NCI-H1436 treated with DMSO at 0.1 percent for 48 hours (cell line): Measurements from ENCODE around the gene MAPRE2.

Experiments
- DNase-seq: peaks from one replicate; lab custom pipeline; 2025; lab: John Stamatoyannopoulos, UW

MAPRE2 gene

DNA sequence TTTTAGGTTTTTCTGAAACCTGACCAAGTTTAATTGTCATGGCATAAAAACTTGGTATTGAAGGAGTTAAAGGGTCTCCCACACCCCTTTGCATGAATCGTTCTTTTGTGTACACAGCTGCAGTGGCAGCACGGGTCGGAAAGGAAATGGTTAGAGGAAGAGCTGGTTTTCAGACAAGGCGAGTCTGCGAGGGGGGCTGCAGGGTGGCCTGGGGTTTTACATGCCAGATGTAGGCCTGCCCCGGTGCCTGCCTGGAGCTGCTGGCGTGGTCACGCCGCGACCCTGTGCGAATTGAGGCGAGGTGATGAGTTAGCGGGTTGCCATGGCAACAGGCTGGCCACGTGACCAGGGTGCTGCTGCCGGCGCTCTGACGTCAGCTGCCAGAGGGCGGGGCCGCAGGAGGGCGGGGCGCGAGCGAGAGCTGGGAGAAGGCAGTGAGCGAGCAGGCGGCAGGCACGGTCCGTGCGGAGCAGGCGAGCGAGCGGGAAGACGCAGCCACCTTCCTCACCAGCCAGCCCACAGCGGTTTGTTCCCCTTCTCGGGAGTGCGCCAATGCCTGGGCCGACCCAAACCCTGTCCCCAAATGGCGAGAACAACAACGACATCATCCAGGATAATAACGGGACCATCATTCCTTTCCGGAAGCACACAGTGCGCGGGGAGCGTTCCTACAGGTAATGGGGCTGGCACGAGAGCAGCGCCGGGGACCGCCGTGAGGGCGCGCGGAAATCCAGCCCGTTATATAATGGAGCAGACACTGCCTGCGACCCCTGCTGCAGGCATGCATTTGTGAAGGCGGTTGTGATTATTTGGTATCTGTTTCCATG, at the start of gene MAPRE2:
MAPRE2 (plus strand) TSS at position 426 of the 827 bp plus-strand sequence; CDS start at position 553, 127 bp downstream.
- DNase-seq = peak; percentile 89

DNA sequence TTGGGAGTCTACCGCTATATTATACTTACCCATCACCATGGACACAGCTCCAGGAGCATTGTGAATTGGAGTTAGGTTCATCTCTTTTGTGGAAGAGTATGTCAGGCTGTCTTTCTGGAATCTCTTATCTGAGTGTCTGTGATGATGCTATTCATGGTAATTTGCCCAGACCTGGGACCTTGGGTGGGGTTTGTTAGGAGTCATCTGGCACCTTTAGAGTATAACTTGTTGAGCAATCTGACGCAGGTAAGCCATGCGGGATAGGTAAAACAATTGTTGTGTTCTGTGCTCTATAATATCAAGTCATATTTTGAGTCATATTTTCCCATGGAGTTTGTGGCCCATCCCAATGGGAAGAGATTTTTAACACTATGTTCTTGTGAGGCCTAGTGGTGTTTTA, 49.7 kb upstream of the MAPRE2 start:
- DNase-seq = no peak

DNA sequence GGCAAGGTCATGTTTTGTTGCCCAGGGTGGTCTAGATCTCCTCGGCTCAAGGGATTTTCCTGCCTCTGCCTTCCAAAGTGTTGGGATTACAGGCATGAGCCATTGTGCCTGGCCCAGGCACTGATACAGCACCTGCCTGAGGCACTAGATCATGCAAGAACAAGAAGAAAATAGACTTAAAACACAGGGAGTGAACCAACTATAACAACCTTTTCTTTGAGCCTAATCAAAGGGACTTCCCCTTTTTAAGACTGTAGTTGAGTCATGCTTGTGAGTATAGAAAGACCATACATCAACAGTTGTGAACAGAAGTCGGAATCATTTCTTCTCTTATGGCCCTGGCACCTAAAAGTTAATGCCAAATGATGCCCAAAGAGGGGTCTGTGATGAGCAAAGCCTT, 47.9 kb upstream of the MAPRE2 start:
- DNase-seq = no peak

DNA sequence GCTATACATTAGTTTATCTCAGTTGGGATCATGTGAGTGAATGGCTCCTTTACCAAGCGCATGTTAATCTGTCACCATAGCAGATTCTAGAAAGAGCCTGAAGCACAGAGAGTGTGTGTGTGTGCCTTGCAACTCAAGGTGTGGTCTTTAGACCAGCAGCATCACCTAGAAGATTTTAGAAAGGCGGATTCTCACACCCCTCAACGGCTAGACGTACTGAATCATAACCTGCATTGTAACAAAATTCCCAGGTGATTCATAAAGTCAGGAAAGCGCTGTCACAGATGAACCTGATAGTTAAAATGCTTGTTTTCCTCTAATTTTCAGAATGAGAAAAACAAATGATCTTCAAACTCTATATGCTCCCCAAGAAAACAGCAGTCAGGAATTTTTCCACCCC, 45.5 kb upstream of the MAPRE2 start:
- DNase-seq = no peak

DNA sequence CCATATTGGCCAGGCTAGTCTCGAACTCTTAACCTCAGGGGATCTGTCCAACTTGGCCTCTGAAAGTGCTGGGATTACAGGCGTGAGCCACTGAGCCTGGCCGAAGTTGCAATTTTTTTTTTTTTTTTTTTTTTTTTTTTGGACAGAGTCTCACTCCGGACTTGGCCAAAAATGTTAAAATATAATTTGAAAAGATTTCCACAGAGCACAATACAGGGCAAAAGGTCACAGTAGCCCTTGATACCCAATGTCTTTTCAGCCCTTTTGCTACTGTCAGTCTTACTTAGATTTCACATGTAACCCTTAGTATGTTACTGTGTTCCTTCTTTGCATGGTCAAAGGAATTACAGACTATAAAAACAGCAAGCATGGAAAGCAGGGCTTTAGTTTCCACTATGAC, 42.6 kb upstream of the MAPRE2 start:
- DNase-seq = no peak

DNA sequence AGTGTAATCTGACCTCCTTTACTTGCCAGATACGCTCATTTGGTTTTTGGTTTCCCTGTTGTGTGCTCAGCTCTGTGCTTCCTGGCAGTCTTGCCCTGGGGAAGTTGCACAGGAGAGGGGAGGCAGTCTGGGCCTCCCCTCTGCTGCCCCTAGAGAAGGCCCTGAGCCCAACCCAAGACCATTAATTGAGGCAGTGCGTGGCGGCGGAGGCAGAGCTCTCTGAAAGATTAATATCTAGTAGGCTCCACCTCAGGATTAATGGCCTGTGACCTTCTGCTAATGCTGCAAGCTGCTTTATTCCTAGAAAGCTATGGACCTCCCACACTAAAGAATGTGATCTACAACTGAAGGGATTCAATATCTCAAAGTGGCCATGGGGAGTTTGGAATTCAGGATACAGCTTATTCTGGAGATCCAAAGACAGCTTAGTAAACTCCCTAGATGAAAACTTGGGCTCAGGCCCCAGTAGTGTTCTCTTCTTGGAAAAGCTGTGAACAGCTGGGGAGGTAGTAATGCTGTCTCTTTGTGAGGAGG, 41.4 kb upstream of the MAPRE2 start:
- DNase-seq = no peak

DNA sequence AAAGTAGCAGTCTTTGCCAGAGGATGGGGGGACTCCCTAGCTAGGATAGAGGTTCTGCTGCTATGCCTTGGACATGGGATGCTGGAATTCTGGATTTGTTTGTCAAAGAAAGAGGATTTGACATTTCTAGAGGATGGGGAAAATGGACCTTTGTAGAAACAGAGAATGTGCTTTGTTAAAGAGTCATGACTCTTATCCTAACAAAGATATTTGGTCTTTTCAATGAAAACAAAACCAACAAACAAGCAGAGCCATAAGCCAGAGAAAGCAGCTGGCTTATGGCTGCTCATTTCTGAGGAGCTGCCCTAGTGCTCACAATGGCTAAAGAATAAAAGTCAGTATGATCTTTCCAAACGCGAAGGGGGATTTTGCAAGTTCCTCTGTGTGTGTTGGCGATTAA, 40.8 kb upstream of the MAPRE2 start:
- no peak for DNase-seq

DNA sequence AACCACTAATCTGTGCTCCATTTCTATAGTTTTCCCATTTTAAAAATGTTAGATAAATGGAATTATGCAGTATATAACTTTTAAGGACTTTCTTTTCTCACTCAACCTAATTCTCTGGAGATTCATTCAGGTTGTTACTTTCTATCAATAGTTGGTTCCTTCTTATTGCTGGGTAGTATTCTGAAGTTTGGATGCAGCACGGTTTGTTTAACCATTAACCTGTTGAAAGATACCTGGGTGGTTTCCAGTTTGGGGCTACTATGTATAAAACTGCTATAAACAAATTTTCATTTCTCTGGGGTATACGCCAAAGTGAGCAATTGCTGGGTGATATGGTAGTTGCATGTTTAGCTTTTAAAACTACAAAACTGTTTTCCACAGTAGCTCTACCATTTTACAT, 39.1 kb upstream of the MAPRE2 start:
- DNase-seq = no peak

DNA sequence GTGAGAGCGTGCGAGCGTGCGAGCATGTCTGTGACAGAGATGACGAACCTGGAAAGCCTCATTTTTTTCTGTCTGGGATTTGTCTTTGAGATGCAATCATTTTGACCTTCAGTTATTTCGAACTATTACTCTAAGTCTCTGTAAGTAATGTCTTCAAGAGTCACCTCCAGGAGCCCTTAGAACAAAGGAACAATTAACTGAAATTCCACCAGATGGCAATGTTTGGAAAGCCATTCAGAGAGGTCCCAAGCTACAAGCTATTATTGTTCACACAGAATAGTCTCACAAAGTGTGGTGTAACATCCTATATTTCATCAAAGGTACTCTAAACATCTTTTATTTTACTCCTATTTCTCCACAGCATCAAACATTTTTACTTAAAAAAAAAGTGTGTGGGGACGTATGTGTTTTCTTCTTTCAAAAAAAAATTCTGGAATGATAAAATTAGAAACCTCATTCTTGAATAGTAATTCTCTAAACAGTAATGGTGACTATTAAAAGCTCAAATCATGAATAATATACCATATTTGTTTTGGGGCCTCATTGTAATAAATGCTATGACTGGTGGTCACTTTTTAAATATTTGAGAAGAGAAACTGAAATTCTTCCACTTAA, 35.1 kb upstream of the MAPRE2 start:
- peak; percentile 24 for DNase-seq

DNA sequence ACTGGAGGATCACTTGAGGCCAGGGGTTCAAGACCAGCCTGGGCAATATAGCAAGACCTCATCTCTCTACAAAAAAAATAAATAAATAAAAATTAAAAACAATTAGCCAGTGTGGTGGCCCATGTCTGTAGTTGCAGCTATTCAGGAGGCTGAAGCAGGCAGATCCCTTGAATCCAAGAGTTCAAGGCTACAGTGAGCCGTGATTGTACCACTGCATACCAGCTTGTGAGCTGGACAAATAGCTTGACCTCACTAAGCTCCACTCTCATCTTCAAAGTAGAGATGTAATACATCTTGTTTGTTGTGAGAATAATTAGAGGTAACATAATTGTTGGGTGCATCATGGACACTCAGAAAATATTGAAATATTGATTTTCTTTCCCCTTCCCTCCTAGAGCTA, 31.1 kb upstream of the MAPRE2 start:
- DNase-seq = no peak

DNA sequence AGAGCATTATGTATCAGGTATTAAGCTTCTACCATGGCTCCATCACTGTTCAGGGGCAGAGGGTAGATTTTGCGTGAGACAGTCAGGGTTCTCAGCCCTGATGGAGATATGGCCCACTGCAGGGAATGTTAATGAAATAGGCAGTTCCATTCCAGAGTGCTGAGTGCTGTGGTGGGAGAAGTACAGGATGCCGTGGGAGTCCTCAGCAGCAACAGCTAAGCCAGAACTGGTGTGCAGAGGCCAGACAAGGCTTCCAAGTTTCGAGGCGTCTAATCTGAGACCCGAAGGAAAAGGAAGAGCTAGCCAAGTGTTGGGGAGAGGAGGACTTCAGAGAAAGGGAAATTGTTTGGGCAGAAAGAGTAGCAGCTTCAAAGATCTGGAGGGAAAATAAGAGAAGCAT, 30.2 kb upstream of the MAPRE2 start:
- DNase-seq = no peak

DNA sequence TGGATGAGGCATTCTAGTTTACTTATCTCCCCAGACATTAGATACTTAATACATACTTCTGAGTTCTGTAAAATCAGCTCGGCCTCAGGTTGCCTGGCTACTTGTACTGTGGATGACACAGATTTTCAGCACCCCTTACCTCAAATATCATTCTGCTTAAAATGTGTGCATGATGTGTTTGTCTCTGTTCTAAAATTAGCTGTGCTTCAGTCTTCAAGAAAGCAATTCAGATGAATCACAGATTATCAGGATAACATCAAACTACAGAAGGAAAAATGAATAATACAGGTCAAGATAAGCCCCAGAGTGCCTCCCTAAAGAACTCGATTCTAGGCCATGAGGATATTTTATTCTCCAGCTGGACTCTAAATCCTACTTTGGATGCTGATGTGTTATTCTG, 21.3 kb upstream of the MAPRE2 start:
- no peak for DNase-seq

DNA sequence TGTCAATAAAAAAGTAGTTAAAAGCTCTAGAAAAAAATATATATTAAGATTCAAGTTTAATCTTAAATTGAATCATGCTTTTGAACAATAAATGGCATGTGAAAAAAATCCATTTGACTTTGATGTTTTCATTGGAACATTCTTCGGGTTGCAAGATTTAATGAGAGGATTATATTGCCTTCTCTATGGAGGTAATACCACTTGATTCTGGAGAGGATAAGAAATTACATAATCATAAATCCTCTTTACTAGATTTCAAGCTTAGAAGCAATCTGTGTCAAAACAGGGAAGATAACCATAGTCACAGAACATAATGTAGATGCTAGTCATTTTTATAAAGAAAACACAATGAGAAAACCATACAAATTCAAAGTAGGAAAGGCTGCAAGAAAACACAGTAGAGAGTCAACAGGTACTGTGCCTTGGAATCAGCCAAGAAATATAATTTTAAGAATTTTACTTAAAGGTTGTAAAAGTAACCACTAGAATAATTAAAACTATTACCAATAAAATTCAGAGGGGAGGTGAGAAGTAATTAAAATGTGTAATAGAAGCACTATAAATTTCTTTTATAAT, 18.7 kb upstream of the MAPRE2 start:
- no peak for DNase-seq

DNA sequence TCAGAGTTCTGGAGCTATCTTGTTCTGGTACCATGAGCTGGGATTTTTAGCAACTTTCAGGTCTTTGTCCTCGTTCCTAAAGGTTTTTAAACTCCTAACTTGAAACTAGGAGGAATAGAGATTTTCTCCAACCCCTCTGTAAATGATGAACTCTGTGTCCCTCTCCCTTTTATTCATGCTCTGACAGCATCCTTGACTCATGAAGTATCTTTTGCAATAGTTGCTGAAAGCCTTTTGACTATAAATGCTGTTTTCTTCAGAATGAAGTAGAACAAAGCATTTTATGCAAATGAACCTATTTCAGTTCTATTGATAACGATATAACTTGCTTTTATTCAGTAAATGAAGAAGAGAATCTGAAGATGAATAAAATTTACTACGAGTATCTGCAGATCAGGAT, 17.0 kb upstream of the MAPRE2 start:
- DNase-seq = no peak

DNA sequence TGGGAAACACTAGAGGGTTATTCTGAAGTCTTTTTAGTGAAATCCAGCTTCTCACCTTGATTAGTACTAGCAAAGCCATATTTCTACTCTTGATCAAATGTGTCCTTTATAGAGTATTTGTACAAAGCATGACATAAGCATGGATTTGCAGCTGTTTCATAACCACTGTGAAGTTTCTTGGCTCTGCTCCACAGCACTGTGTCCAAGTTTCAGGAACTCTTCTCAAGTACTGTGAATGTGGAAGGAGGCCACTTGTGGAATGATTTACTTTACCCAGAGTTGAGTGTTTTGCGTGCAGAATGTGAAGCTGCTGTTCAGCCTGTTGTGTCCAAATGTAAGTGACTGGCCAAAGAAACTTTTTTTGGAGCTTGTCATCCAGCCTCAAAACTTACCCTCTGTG, 16.2 kb upstream of the MAPRE2 start:
- no peak for DNase-seq

DNA sequence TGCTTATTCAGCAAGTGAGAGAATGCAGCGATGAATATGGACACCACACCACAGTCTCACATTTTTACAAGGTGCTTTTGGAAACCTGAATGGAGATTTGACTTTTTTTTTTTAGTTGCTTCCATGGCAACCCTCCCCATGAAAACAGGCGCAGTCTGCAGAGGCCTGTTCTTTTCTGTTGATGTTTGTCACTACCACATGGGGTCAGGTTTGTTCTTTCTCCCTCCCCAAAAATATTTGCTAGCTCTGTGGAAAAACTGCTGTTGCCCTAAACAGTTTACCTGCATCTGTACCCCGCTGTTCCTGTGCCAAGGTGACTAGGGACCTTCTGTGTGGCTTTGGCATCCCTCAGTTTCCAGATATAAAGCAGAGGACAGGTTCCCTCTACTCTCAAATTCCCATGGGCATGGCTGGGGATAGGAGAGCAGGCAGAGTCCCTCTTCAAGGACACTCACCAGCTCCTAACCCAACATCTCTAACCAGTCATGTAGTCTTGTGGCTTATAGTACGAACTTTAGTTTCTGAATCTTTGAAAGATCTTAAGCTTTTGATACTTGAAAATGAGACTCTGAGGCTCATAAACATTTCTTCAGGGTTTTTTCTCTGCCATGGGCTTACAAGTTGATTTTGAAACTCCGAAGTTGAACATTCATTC, 14.7 kb upstream of the MAPRE2 start:
- DNase-seq = no peak

DNA sequence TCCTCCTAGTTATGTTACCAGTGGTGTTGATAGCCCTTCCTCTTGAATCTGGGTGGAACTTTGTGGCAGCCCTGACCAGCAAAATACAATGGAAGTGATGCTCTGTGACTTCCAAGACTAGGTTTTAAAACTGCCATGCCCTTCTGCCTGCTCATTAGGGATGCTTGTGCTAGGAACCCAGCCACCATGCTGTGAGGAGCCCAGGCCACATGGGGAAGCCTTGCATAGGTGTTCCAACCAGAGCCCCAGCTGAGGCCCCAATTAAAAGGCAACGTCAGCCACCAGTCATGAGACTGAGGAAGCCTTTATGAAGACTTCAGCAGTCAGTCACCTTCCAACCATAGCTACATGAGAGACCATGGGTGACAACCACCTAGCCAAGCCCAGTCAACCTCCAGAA, 14.0 kb upstream of the MAPRE2 start:
- DNase-seq = no peak

DNA sequence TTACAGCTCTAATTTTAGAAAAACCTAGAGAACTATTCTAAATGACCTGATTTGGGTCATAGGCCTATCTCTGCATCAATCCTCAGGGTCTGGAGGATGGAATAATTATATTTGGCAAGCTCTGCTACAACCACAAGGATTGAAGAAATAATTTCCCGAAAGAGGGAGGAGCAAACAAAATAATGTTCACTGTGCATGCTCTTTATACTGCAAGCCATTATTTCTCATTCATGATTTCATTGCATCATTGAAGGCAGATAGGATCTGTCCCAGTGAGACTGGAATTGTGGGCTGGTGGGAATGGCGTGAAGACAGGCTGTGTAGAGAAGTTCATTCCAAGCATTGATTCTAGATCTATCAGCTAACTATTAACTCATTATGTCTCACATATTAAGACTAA, 12.7 kb upstream of the MAPRE2 start:
- DNase-seq = no peak

DNA sequence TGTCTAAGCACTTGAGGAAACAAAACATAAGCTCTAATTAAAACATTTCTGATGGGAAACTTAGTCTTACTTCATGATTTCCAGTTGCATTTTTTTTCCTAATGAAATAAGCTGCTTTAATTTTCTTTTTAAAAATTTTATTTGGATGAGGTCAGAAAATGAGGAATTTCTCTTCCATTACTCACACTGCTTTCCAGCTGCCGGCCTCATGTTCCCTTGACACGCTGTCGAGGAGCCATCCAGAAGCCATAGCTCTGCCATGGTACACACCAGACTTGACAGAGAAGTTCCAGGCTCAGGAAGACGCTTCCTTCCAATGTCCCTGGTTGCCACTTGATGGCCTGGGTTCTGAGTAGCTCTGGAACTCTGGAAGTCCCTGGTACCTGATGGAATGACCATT, 12.1 kb upstream of the MAPRE2 start:
- no peak for DNase-seq

DNA sequence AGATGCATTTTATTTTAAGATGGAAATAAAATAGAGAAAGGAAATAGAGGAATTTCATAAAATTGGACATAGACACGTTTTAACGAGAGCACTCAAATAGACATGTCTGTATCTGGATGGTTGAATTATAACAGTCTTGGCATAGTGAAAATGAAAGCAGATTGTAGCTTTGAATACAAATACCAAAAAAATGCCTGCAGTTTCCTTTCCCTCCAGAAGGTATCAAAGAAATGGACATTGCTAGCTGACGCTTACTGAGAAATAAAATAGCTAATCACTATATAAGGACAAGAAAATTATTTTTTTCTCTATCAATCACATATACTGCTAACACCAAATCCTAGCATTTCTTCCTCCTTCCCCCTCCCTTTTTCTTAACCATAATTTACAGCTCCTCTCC, 11.4 kb upstream of the MAPRE2 start:
- DNase-seq = no peak

DNA sequence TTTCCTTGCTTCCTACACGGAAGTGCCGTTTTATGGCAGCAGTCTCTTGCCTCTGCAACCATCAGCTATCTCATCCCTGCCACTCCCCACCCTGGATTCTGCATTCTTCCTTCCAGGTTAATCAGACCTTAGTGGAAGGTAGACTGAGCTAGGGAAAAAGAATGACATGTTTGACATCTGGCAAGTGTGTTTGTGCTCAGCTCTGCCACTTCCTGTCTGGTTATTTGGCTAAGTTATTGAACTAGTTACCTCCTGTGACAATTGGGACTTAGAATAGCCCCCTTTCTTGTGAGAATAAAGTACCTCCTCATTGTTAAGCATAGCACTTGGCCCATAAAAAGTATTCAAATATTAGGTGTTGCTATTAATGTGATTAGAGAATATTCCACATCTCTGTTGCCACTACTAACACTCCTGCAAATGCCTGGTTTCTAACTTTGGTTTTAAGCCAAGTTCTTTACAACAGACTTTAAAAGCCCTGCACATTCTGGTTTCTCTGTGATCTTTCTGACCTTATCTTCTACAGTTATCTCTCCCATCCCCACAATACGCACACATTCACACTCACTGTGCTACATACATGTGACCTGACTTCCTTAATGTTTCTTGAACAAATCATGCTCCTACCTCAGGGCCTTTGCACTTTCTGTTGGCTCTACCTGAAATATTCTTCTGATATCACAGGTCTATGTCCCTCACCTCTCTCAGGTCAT, 10.8 kb upstream of the MAPRE2 start:
- DNase-seq = no peak

DNA sequence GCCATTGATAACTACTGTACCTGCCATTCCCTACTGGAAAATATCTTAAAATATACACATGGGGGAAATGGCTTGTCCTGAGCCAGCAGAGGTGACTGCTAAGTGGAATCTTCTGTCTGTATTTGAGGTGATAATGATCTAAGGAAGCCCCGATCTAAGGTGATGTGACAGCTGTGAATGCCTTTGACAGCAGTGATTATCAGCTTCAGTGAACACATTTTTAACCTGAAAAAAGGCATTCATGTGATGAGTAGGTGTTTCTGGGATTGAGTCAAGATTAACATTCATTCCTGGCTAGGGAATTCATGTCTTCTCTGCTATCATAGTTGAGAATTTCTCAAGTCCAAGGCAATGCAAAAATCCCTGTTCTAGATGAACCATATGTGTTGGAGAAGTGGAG, 9.1 kb upstream of the MAPRE2 start:
- DNase-seq = no peak
